Astrocyte (in vitro differentiated cells and primary cell): ENCODE data around the gene CD82. TPM values are rescaled to one million over a fixed set of nuclear protein-coding genes. Genes with fewer than 3 reads are reported as not detected.

ENCODE experiments used
- DNase-seq: peaks from one replicate; pipeline ENCODE4 v3.0.0-alpha.2; 2010; ENCODE audit warnings: low read depth
- FAIRE-seq: peaks from 2 replicates; lab custom pipeline; 2011; peaks lifted over from hg19 to GRCh38; lab: Jason Lieb, UNC
- H2AFZ ChIP-seq: 2 replicates; pipeline ENCODE4 v1.6.0; 2012; ENCODE audit warnings: low read depth, low read length, inconsistent platforms
- H3K27ac ChIP-seq: 2 replicates; pipeline ENCODE4 v1.5.1; 2011; ENCODE audit warnings: low read depth, low read length, inconsistent platforms
- H3K27me3 ChIP-seq: 2 replicates; pipeline ENCODE4 v1.6.0; 2011; ENCODE audit warnings: low read length, inconsistent platforms; ENCODE audit not compliant: insufficient read depth
- H3K36me3 ChIP-seq: 2 replicates; pipeline ENCODE4 v1.5.1; 2011; ENCODE audit warnings: low read length, inconsistent platforms; ENCODE audit not compliant: insufficient read depth
- H3K4me1 ChIP-seq: 2 replicates; pipeline ENCODE4 v1.5.1; 2011; ENCODE audit warnings: low read length, inconsistent platforms; ENCODE audit not compliant: insufficient read depth
- H3K4me2 ChIP-seq: 2 replicates; pipeline ENCODE4 v1.6.0; 2012; ENCODE audit warnings: low read length, inconsistent platforms
- H3K4me3 ChIP-seq: 2 replicates; pipeline ENCODE4 v1.5.1; 2011; ENCODE audit warnings: low read depth, mild to moderate bottlenecking, low read length, inconsistent platforms; ENCODE audit not compliant: insufficient read depth
- H3K79me2 ChIP-seq: 2 replicates; pipeline ENCODE4 v1.6.0; 2012; ENCODE audit warnings: mild to moderate bottlenecking, low read length, inconsistent platforms; ENCODE audit not compliant: insufficient read depth
- H3K9ac ChIP-seq: 2 replicates; pipeline ENCODE4 v1.6.0; 2012; ENCODE audit warnings: mild to moderate bottlenecking, low read length, inconsistent platforms
- H3K9me3 ChIP-seq: 2 replicates; pipeline ENCODE4 v1.5.1; 2012; ENCODE audit warnings: low read depth, mild to moderate bottlenecking, low read length, inconsistent platforms; ENCODE audit not compliant: insufficient read depth
- H4K20me1 ChIP-seq: 2 replicates; pipeline ENCODE4 v1.6.0; 2012; ENCODE audit warnings: low read length, inconsistent platforms; ENCODE audit not compliant: insufficient read depth
- H3K27ac Mint-ChIP-seq: one replicate; pipeline ENCODE4 v1.8.0; 2021; ENCODE audit warnings: mild to moderate bottlenecking, mixed read lengths; ENCODE audit not compliant: unreplicated experiment
- H3K27me3 Mint-ChIP-seq: one replicate; pipeline ENCODE4 v1.8.0; 2021; ENCODE audit warnings: low read depth, mixed read lengths; ENCODE audit not compliant: unreplicated experiment
- H3K36me3 Mint-ChIP-seq: one replicate; pipeline ENCODE4 v1.8.0; 2021; ENCODE audit warnings: low read depth, mixed read lengths; ENCODE audit not compliant: unreplicated experiment
- H3K4me1 Mint-ChIP-seq: one replicate; pipeline ENCODE4 v1.8.0; 2021; ENCODE audit warnings: low read depth, mixed read lengths; ENCODE audit not compliant: unreplicated experiment
- H3K4me3 Mint-ChIP-seq: one replicate; pipeline ENCODE4 v1.8.0; 2021; ENCODE audit warnings: mild to moderate bottlenecking, moderate library complexity, mixed read lengths; ENCODE audit not compliant: unreplicated experiment
- H3K9me3 Mint-ChIP-seq: one replicate; pipeline ENCODE4 v1.8.0; 2021; ENCODE audit warnings: mild to moderate bottlenecking, mixed read lengths; ENCODE audit not compliant: unreplicated experiment
- CTCF ChIP-seq: IDR thresholded peaks from 2 replicates; pipeline ENCODE4 v1.5.1; 2011; ENCODE audit warnings: low read depth, mild to moderate bottlenecking, inconsistent platforms, low read length, moderate library complexity; ENCODE audit not compliant: insufficient read depth
- EZH2 ChIP-seq: IDR thresholded peaks from 2 replicates; pipeline ENCODE4 v1.6.1; 2012; ENCODE audit warnings: mild to moderate bottlenecking, low read length, inconsistent platforms; ENCODE audit not compliant: insufficient read depth
- total RNA-seq: library from RNA; stranded (reverse); gene quantifications from 2 replicates; pipeline ENCODE4 v1.2.1, GENCODE V29; 2021

Gene CD82
- total RNA-seq, 1 donor from 2014 or later, result 74.5 TPM

- H3K4me3 ChIP-seq, result no peak overlapping the region
- Mint-ChIP-seq H3K27me3 (peaks cover 12% of the 10 kb centered on the region), H3K27ac (no peak overlapping the region), H3K9me3 (no peaks in the 10 kb centered on the region), H3K36me3 (peaks cover 18% of the 10 kb centered on the region), H3K4me1 (no peaks in the 10 kb centered on the region), H3K4me3 (no peak overlapping the region)
- FAIRE-seq (no peak), DNase-seq (no peak)
- H2AFZ ChIP-seq, result no peak overlapping the region
- H3K4me1 ChIP-seq, result no peaks in the 10 kb centered on the region
- H3K9ac ChIP-seq, result no peak overlapping the region
- H3K9me3 ChIP-seq, result no peaks in the 10 kb centered on the region
- H3K36me3 ChIP-seq, result no peaks in the 10 kb centered on the region
- TF ChIP-seq CTCF (no peak), EZH2 (no peak)
- H3K4me2 ChIP-seq, result no peak overlapping the region
- H3K27me3 ChIP-seq, result no peaks in the 10 kb centered on the region
- H3K79me2 ChIP-seq, result no peaks in the 10 kb centered on the region
- no peaks in the 10 kb centered on the region for H4K20me1 ChIP-seq
- no peak overlapping the region for H3K27ac ChIP-seq
Observed at GRCh38 chr11:44615041-44615755, 49.7 kb downstream of the CD82 start.

GRCh38 chr11:44615913-44616791 lies 50.7 kb downstream of the CD82 start:
- H3K27me3 Mint-ChIP-seq, result peaks cover 15% of the 10 kb centered on the region
- FAIRE-seq (no peak), DNase-seq (no peak)
- no peak overlapping the region for H3K27ac Mint-ChIP-seq
- Histone ChIP-seq H3K4me3 (no peak overlapping the region), H3K4me1 (no peaks in the 10 kb centered on the region), H3K9ac (no peak overlapping the region), H2AFZ (no peak overlapping the region), H3K4me2 (no peak overlapping the region), H3K36me3 (no peaks in the 10 kb centered on the region), H3K27ac (no peak overlapping the region), H3K9me3 (no peaks in the 10 kb centered on the region), H3K79me2 (no peaks in the 10 kb centered on the region), H3K27me3 (no peaks in the 10 kb centered on the region), H4K20me1 (no peaks in the 10 kb centered on the region)
- H3K4me3 Mint-ChIP-seq, result no peak overlapping the region
- H3K4me1 Mint-ChIP-seq, result no peaks in the 10 kb centered on the region
- no peaks in the 10 kb centered on the region for H3K9me3 Mint-ChIP-seq
- TF ChIP-seq EZH2 (no peak), CTCF (no peak)
- H3K36me3 Mint-ChIP-seq, result peaks cover 14% of the 10 kb centered on the region
